SIG-M5 (cell line): Measurements from ENCODE around the gene CATSPERE.

ENCODE experiments used
- DNase-seq: peaks from one replicate; lab custom pipeline; 2025; lab: John Stamatoyannopoulos, UW

CATSPERE gene

GRCh38 chr1:244461245-244462071, at the start of gene CATSPERE:
Gene CATSPERE (plus strand): TSS chr1:244461273. CDS start chr1:244461430, 157 bp downstream.
- no peak for DNase-seq

DNA sequence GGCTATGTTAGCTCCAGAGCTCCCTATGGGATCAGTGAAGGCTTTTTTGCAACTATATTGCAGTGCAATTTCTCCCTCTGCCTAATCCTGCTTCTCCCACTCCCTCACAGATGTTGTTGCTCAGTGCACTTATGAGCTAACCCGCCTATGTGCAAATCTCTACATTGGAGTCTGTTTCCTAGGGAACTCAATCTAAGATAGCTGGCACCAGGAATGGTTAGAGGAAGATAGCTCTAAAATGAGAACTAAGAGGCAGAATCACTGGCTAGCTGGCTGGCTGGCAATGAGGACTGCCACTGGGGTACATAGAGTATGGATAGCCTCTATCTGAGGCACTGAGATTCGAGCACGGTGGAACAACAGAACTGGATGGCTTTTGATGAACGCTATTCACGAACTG, 48.9 kb upstream of the CATSPERE start:
- DNase-seq: no peak

DNA sequence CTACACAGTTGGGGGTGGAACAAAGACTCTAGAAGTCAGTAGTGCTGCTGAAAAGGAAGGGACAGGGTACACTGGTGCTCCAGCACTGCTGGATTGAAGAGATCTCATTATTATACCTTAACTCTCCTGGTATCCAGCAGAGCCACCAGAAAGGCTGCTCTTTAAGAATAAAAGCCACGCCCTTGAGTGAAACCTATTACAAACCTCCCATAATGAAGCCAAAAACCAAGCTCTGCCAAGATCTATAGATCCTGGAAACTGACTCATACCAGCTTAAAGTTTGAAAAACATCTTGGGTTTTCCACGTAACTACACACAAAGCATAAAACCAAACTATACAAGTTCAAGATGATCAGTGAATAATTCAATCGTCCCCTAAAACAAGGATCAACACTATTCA, 47.3 kb upstream of the CATSPERE start:
- no peak for DNase-seq

GRCh38 chr1:244414543-244414942, 46.5 kb upstream of the CATSPERE start:
- DNase-seq: no peak

GRCh38 chr1:244419024-244419423, 42.0 kb upstream of the CATSPERE start:
- no peak for DNase-seq

DNA sequence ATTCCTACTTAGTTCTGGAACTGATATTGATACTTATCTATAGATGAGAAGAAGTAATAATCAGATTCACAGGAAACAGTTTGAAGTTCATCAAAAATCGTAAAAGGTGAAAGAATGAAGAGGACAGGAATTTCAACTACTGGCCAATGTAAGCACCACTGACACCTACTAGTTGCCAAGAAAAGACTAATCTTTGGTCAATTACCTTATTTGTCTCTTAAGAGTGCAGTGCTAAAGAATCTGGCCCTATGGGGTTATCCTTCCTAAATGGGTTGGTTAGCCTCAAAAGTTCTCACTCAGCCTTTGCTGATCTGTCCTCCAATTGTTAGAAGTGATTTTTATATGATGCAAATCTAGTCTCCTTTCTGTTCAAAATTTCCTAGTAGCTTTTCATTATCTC, 38.9 kb upstream of the CATSPERE start:
- DNase-seq: no peak

DNA sequence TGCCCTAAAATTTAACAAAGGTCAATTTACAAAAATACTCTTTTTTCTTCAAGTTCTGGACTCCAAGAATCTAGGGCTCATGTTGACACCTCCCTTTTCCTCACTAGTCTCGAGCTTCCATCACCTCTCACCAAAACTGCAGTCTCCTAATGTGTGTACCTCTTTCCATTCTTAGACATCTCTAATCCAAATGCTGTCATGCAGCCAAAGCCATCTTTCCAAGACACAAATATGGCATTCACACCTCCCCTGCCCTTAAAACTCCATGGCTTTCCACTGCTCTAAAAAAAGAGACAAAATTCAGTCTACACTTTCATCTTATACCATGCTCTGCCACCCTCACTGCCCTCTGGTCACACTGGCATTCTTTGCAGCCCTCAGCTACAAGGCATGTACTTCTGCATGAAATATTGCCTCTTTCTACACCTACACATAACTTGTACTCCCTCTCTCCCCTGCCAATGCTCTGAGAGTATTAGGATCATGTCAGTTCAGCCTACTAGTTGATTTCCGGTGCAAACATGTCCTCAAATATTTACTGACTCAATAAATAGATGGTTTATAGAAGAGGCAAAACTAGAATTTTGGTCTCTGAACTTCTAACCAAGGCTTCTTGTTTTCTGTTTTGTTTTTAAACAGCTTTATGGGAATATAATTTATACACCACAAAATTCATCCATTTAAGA, 36.3 kb upstream of the CATSPERE start:
- no peak for DNase-seq

DNA sequence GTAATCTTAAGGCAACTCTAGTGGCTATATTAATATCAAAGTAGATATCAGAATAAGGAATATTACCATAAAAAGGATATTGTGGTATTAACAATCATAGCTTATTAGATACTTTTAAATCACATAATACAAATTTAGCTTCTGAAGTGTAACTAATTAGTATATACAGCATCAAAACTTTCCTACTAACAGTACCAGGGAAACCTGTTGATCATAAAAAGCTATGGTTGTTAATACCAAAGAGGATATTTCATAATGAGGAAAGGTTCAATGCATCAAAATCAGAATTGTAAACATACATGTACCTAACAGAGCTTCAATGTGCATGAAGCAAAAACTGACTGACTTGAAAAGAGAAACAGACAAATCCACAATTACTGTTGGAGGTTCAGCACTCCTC, 33.4 kb upstream of the CATSPERE start:
- DNase-seq: no peak

- no peak for DNase-seq
Observed at GRCh38 chr1:244429818-244430217, 31.3 kb upstream of the CATSPERE start.

DNA sequence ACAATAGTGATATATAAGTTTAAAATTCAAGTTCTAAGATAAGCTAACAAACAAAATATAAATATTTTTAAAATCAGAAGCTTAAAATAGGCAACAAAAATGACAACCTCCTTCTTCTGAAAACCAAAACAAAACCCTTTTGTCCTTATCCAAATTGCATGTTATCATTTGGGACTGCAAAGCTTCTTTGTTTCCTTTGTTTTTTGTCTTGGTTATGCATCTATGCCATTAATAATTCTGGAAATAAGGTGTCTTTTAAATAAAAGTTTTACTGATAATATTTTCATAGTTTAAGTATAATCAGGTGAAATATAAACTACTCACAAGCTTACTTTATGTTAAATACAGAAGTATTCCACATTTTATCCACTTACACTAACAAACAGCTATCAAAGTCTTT, 29.9 kb upstream of the CATSPERE start:
- no peak for DNase-seq

GRCh38 chr1:244435562-244436205, 25.4 kb upstream of the CATSPERE start:
- no peak for DNase-seq

DNA sequence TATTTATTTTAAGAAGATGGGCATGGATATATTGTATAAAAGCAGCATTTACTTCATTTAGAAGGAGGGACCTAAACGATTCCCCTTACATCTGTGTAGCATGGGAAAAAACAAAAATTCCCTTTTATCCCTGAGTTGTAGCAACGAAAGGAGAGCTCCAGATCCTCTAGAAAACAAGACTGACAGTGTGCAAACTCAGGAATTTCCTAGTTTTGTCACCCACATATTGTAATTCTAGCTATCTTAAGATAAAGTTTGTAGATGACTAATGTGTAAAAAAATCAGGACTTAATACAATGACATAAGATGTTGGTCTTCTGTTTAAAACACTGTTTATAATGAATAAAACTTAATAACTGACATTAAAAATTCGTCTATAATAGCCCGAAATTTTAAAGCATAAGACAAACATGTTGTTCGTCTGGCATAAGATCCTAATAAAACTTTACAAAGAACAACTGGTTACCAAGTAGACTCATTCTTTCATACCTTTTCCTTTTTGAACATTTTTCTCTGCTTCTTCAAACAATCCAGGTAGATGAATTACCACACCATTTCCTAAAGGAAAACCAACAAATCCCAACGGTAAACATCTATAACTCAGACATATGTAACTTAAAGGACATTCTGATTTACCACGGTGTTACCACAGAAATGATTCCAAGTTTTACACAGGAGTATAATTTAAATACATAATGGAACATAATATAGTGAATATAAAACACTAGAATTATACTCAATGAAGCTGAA, 24.6 kb upstream of the CATSPERE start:
- DNase-seq: no peak

GRCh38 chr1:244437086-244437468, 24.0 kb upstream of the CATSPERE start:
- DNase-seq: no peak

GRCh38 chr1:244439391-244440032, 21.6 kb upstream of the CATSPERE start:
- no peak for DNase-seq

DNA sequence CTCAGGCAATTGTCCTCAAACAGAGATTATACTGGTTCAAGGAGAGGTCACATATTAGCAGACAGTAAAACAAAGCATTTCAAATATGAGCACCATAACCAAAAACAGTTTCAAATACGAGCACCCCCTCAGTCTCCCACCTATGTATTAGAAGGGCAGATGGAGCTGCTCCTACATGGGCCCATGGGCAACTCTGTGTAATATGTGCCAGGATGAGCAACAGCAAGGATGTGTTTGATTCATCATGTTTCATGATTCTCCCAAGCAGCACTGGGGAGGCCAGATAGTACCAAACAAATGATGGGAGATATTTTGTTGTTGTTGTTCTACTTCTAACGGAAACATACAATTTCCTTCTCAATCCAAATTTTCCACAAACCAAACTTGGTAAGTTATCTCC, 18.2 kb upstream of the CATSPERE start:
- no peak for DNase-seq

DNA sequence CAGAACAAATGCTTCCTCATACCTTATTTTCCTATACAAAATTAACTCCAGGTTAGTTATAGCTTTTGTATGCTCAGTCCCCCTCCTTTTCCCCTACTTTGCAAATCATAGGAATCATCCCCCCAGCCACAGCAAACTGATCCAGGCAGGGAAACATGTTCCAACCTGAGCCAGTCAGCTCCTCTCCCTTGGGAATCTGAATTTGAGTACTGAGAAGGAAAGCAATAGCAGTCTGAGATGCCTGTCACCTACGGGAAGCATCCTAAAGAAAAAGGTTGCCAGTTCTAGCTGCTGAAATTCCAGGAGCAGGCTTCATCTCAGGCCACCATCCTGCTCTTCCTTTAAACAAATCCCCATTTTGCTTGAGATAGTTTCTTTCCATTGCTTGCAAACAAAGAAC, 16.2 kb upstream of the CATSPERE start:
- no peak for DNase-seq

- no peak for DNase-seq
Observed at GRCh38 chr1:244445320-244446181, 15.5 kb upstream of the CATSPERE start.

DNA sequence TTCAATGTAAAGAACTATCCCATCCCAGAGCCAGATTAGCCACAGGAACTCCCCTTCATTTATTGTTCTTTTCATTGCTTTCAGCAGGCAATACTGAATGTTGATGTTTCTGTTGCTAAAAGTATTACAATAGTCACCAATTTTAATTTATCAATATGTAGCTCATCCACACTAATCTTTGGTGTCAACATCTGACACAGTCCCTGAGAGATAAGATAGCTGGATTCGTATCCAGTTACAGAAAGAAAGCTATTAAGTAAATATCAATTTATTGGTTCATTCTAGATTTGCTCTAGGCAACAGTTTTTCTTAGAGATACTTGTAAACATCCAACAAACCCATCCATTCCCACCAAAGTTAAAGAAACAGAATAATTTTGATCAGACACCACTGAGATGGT, 14.0 kb upstream of the CATSPERE start:
- no peak for DNase-seq

DNA sequence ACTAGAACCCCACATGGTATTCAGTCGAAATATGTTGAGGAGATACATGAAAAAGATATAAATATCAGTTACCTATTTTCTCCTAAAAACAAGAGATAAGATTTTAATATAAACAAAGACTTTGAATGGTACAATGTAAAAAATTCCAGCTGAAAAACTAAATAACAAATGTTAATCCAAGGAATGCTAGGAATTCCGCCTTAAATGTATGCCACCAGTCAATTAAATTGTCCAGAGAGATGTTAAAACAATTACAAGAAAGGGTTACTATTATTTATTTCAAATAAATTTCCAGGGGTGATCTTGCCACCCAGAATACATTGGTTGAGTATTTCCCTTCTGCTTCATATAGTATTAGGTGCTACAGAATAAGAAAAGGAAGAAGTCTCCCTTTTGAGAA, 13.5 kb upstream of the CATSPERE start:
- DNase-seq: no peak

GRCh38 chr1:244448279-244449036, 12.6 kb upstream of the CATSPERE start:
- DNase-seq: no peak
